GM12878 (cell line): ENCODE measurements around the gene CD244. TPM values are rescaled to one million over a fixed set of nuclear protein-coding genes. Genes with fewer than 3 reads are reported as not detected.

ENCODE experiments used
- ATAC-seq: fragments of 200-7000 bp; cut with Tn5 transposase; 3 replicates; pipeline ENCODE4 v1.9.1; 2020; ENCODE audit warnings: mild to moderate bottlenecking, moderate library complexity
- BruUV-seq: library from RNA; stranded (reverse); fragments of 400-500 nt; replicated peaks from 2 replicates; lab custom pipeline; 2021; lab: Mats Ljungman, UMichigan
- CTCF ChIA-PET: fragments of 300-600 bp; sonication (Branson Sonifier 250); formaldehyde crosslinking; extraction: SDS; loops from one replicate; lab custom pipeline; 2021; ENCODE audit warnings: inconsistent platforms; lab: Yijun Ruan, JAX
- POLR2A ChIA-PET: fragments of 350-600 bp; formaldehyde crosslinking; extraction: SDS; loops from one replicate; lab custom pipeline; 2021; ENCODE audit warnings: inconsistent platforms; lab: Charles Lee
- RAD21 ChIA-PET: fragments of 300-600 bp; sonication (Branson Sonifier 250); formaldehyde crosslinking; loops from one replicate; lab custom pipeline; 2023; ENCODE audit warnings: antibody characterized with exemption; ENCODE audit not compliant: unreplicated experiment; lab: Charles Lee
- SMC1A ChIA-PET: fragments of 300-600 bp; sonication (Branson Sonifier 250); formaldehyde crosslinking; loops from one replicate; lab custom pipeline; 2023; ENCODE audit not compliant: unreplicated experiment, uncharacterized antibody; lab: Charles Lee
- DNase-seq: peaks from one replicate; pipeline ENCODE4 v3.0.0-alpha.2; 2011; ENCODE audit warnings: low read depth, low spot score
- FAIRE-seq: peaks from 3 replicates; lab custom pipeline; 2011; peaks lifted over from hg19 to GRCh38; lab: Jason Lieb, UNC
- H2AFZ ChIP-seq: 2 replicates; pipeline ENCODE4 v1.6.0; 2011; ENCODE audit warnings: low read depth, low read length, control low read depth; ENCODE audit not compliant: control insufficient read depth
- H3K27ac ChIP-seq: 2 replicates; pipeline ENCODE4 v1.5.1; 2011; ENCODE audit warnings: control low read depth; ENCODE audit not compliant: control insufficient read depth, insufficient read depth
- H3K27me3 ChIP-seq, 2 experiments: replicated peaks in 1 of 2; 2 replicates each; pipeline versions ENCODE4 v1.6.0 to v1.6.1; 2011; ENCODE audit warnings: low read length in 1 of 2; ENCODE audit not compliant: control insufficient read depth in 2 of 2, insufficient read depth in 2 of 2
- H3K36me3 ChIP-seq, 2 experiments: 2 replicates each; pipeline ENCODE4 v1.5.1; 2011; ENCODE audit warnings: low read length in 1 of 2; ENCODE audit not compliant: control insufficient read depth in 2 of 2, insufficient read depth in 2 of 2
- H3K4me1 ChIP-seq: 2 replicates; pipeline ENCODE4 v1.6.1; 2011; ENCODE audit warnings: mild to moderate bottlenecking, low read length, moderate library complexity, mixed read lengths; ENCODE audit not compliant: control insufficient read depth, insufficient read depth
- H3K4me2 ChIP-seq: 2 replicates; pipeline ENCODE4 v1.6.0; 2011; ENCODE audit warnings: control low read depth; ENCODE audit not compliant: control insufficient read depth, insufficient read depth
- H3K4me3 ChIP-seq: fragments of 200-600 bp; sonication (generic); 2 replicates; pipeline ENCODE4 v1.5.1; 2016
- H3K79me2 ChIP-seq: 2 replicates; pipeline ENCODE4 v1.6.0; 2011; ENCODE audit warnings: low read length; ENCODE audit not compliant: control insufficient read depth, insufficient read depth
- H3K9ac ChIP-seq: 2 replicates; pipeline ENCODE4 v1.8.0; 2011; ENCODE audit warnings: low read length, control low read depth, mixed read lengths; ENCODE audit not compliant: control insufficient read depth, insufficient read depth
- H3K9me3 ChIP-seq: replicated peaks from 3 replicates; pipeline ENCODE4 v1.5.1; 2011; ENCODE audit warnings: mild to moderate bottlenecking, low read length; ENCODE audit not compliant: control insufficient read depth, insufficient read depth
- H4K20me1 ChIP-seq: 2 replicates; pipeline ENCODE4 v1.6.0; 2011; ENCODE audit not compliant: control insufficient read depth, insufficient read depth
- CHD4 ChIP-seq: fragments of 200-600 bp; sonication (generic); IDR thresholded peaks from 2 replicates; pipeline ENCODE4 v1.6.1; 2016; ENCODE audit warnings: mild to moderate bottlenecking
- CREB1 ChIP-seq: IDR thresholded peaks from 2 replicates; pipeline ENCODE4 v1.6.1; 2012; ENCODE audit warnings: low read depth, mild to moderate bottlenecking, inconsistent platforms
- CTCF ChIP-seq, 3 experiments: IDR thresholded peaks in 2 of 3; conservative IDR thresholded peaks in 1 of 3; 2 replicates each; pipeline ENCODE4 v1.5.1; 2011; ENCODE audit warnings: low read depth in 3 of 3, low read length in 3 of 3, mild to moderate bottlenecking in 3 of 3, control low read depth in 2 of 3, moderate library complexity in 2 of 3, inconsistent platforms in 1 of 3, mixed read lengths in 1 of 3; ENCODE audit not compliant: control insufficient read depth in 2 of 3, insufficient read depth in 1 of 3; ENCODE audit errors: extremely low read depth in 1 of 3
- GATAD2B ChIP-seq: fragments of 450-650 bp; conservative IDR thresholded peaks from 2 replicates; pipeline ENCODE4 v1.6.1; 2017; ENCODE audit warnings: low read depth, mild to moderate bottlenecking, moderate library complexity
- MTA2 ChIP-seq: fragments of 450-650 bp; IDR thresholded peaks from 2 replicates; pipeline ENCODE4 v1.6.1; 2016; ENCODE audit warnings: low read depth, mild to moderate bottlenecking, moderate library complexity
- RAD21 ChIP-seq: IDR thresholded peaks from 2 replicates; pipeline ENCODE4 v1.6.1; 2011; ENCODE audit warnings: mild to moderate bottlenecking, low read depth, low read length, moderate library complexity; ENCODE audit not compliant: insufficient read depth
- TBL1XR1 ChIP-seq: IDR thresholded peaks from 2 replicates; pipeline ENCODE4 v1.6.1; 2012; ENCODE audit warnings: low read depth, low read length, improper control_type of control experiment
- YY1 ChIP-seq: IDR thresholded peaks from 2 replicates; pipeline ENCODE4 v1.6.1; 2011; ENCODE audit warnings: low read depth, mild to moderate bottlenecking, low read length
- in situ Hi-C: fragments of 300-500 bp; cut with MboI; formaldehyde crosslinking; loops from 9 replicates; pipeline ENCODE4 v1.14.3; 2018; ENCODE audit warnings: mixed read lengths
- intact Hi-C: fragments of 100-400 bp; cut with micrococcal nuclease; formaldehyde crosslinking; loops from one replicate; pipeline ENCODE4 v1.14.2; 2022; ENCODE audit not compliant: unreplicated experiment
- polyA plus RNA-seq, 11 experiments: library from polyadenylated mRNA; depleted of rRNA in 4 of 11; unstranded in 6 of 11; stranded (reverse) in 5 of 11; fragments of >200 nt; fragmentation: Nextera tagmentation in 4 of 11; fragmentation: Illumina TruSeq in 1 of 11; extraction: Ambion mirVana in 4 of 11; extraction: Trizol in 1 of 11; gene quantifications; 1 replicate in 1 of 11; 2 replicates in 10 of 11; pipeline versions ENCODE4 v1.2.1 to v1.2.3, GENCODE V29; 2011 to 2016; ENCODE audit warnings: inconsistent platforms in 2 of 11, missing spikeins in 2 of 11, low read depth in 1 of 11
- total RNA-seq, 4 experiments: library from RNA; depleted of rRNA in 3 of 4; stranded (reverse); fragments of >200 nt in 3 of 4; fragmentation: Illumina TruSeq in 1 of 4; extraction: Trizol in 1 of 4; gene quantifications; 2 replicates each; pipeline versions ENCODE4 v1.2.1 to v1.2.3, GENCODE V29; 2013 to 2021
- TF ChIP-seq, protein P1 (sequence below): fragments of 450-650 bp; IDR thresholded peaks from 2 replicates; pipeline ENCODE4 v1.6.1; 2017; ENCODE audit warnings: mild to moderate bottlenecking, moderate library complexity
- TF ChIP-seq, protein P2 (sequence below): IDR thresholded peaks from 2 replicates; pipeline ENCODE4 v1.6.1; 2011; ENCODE audit warnings: mild to moderate bottlenecking, low read depth, low read length, moderate library complexity; ENCODE audit not compliant: insufficient replicate concordance
- TF ChIP-seq, protein P3 (sequence below): fragments of 450-650 bp; formaldehyde crosslinking; IDR thresholded peaks from 2 replicates; pipeline ENCODE4 v1.4.0; 2020; ENCODE audit warnings: mild to moderate bottlenecking, moderate library complexity

CD244 gene
- total and polyA plus RNA-seq, 10 of the 15 experiments (the other 5 are each of a cell fraction or from before 2014, with no cell fraction given) = 0.24 to 13.6 (median 0.73) TPM

GRCh38 chr1:160879056-160879455 is 16.4 kb upstream of the CD244 start (continued):
- TF ChIP-seq, protein P1, sequence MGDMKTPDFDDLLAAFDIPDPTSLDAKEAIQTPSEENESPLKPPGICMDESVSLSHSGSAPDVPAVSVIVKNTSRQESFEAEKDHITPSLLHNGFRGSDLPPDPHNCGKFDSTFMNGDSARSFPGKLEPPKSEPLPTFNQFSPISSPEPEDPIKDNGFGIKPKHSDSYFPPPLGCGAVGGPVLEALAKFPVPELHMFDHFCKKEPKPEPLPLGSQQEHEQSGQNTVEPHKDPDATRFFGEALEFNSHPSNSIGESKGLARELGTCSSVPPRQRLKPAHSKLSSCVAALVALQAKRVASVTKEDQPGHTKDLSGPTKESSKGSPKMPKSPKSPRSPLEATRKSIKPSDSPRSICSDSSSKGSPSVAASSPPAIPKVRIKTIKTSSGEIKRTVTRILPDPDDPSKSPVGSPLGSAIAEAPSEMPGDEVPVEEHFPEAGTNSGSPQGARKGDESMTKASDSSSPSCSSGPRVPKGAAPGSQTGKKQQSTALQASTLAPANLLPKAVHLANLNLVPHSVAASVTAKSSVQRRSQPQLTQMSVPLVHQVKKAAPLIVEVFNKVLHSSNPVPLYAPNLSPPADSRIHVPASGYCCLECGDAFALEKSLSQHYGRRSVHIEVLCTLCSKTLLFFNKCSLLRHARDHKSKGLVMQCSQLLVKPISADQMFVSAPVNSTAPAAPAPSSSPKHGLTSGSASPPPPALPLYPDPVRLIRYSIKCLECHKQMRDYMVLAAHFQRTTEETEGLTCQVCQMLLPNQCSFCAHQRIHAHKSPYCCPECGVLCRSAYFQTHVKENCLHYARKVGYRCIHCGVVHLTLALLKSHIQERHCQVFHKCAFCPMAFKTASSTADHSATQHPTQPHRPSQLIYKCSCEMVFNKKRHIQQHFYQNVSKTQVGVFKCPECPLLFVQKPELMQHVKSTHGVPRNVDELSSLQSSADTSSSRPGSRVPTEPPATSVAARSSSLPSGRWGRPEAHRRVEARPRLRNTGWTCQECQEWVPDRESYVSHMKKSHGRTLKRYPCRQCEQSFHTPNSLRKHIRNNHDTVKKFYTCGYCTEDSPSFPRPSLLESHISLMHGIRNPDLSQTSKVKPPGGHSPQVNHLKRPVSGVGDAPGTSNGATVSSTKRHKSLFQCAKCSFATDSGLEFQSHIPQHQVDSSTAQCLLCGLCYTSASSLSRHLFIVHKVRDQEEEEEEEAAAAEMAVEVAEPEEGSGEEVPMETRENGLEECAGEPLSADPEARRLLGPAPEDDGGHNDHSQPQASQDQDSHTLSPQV = no peak
- TF ChIP-seq MTA2 = no peak
- TF ChIP-seq GATAD2B = no peak
- TF ChIP-seq TBL1XR1 = no peak
- no peak for TF ChIP-seq CHD4
- TF ChIP-seq, protein P2, sequence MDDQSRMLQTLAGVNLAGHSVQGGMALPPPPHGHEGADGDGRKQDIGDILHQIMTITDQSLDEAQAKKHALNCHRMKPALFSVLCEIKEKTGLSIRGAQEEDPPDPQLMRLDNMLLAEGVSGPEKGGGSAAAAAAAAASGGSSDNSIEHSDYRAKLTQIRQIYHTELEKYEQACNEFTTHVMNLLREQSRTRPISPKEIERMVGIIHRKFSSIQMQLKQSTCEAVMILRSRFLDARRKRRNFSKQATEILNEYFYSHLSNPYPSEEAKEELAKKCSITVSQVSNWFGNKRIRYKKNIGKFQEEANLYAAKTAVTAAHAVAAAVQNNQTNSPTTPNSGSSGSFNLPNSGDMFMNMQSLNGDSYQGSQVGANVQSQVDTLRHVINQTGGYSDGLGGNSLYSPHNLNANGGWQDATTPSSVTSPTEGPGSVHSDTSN = no peak

DNA sequence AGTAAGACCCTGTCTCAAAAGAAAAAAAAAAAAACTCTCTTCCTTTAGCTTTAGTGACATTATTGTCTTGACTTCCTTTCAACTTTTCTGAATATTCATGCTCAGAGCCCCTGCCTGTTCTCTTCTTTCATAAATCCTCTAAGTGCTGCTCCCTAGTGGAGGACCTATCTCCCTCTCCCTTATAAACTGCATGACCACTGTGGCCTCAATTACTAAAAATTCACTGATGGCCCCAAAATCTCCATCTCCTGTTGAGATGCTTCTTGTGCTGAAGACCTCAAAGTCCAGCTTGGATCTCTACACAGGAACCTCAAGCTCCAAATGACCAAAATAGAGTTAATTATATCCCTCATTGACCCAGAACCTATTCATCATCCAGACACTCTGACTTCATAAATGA is 14.5 kb upstream of the CD244 start:
- FAIRE-seq (no peak), ATAC-seq (peak; percentile 75), DNase-seq (no peak)
- Histone ChIP-seq H3K36me3 (no peaks in the 10 kb centered on the region), H2AFZ (no peak overlapping the region), H3K9me3 (no peaks in the 10 kb centered on the region), H3K79me2 (no peaks in the 10 kb centered on the region), H3K27ac (no peak overlapping the region), H4K20me1 (no peaks in the 10 kb centered on the region), H3K27me3 (no peaks in the 10 kb centered on the region), H3K4me3 (no peak overlapping the region), H3K9ac (no peak overlapping the region), H3K4me1 (no peaks in the 10 kb centered on the region), H3K4me2 (no peak overlapping the region)
- intact Hi-C loops (loop anchor here (1.0 kb wide), 1 partner anchor 42 kb away; no protein-coding TSS in a partner anchor), in situ Hi-C loops (no loop called here)
- ChIA-PET CTCF (interaction anchor here (0.7 to 5.5 kb wide), 22 partner anchors 9 to 237 kb away, joined by 3 to 80 read pairs (median 6); partner anchors contain the start of genes CD244 and ITLN2), POLR2A (interaction anchor here (0.8 to 1.0 kb wide), 2 partner anchors 15 to 81 kb away, joined by 3 to 4 read pairs; partner anchors contain the start of gene CD244), SMC1A (interaction anchor here (0.6 to 3.1 kb wide), 18 partner anchors 8 to 101 kb away, joined by 3 to 39 read pairs (median 6); partner anchors contain the start of gene CD244), RAD21 (interaction anchor here (1.0 to 1.9 kb wide), 11 partner anchors 13 to 150 kb away, joined by 3 to 12 read pairs (median 5); partner anchors contain the start of gene ITLN2)
- BruUV-seq = no TSS peak
- TF ChIP-seq YY1 (no peak), RAD21 (peak; percentile 47), CTCF (IDR thresholded peaks at IDR 0.05 in 2 of 3, conservative IDR thresholded peaks at IDR 0.05 in 1 of 3; ENCODE audit: control insufficient read depth in 2 of 3, extremely low read depth in 1 of 3, insufficient read depth in 1 of 3, low read depth in 3 of 3, low read length in 3 of 3) (peak; percentile 32 to 37 (median 37); a peak in 5 of 6 replicates), CREB1 (no peak)
- TF ChIP-seq, protein P3, sequence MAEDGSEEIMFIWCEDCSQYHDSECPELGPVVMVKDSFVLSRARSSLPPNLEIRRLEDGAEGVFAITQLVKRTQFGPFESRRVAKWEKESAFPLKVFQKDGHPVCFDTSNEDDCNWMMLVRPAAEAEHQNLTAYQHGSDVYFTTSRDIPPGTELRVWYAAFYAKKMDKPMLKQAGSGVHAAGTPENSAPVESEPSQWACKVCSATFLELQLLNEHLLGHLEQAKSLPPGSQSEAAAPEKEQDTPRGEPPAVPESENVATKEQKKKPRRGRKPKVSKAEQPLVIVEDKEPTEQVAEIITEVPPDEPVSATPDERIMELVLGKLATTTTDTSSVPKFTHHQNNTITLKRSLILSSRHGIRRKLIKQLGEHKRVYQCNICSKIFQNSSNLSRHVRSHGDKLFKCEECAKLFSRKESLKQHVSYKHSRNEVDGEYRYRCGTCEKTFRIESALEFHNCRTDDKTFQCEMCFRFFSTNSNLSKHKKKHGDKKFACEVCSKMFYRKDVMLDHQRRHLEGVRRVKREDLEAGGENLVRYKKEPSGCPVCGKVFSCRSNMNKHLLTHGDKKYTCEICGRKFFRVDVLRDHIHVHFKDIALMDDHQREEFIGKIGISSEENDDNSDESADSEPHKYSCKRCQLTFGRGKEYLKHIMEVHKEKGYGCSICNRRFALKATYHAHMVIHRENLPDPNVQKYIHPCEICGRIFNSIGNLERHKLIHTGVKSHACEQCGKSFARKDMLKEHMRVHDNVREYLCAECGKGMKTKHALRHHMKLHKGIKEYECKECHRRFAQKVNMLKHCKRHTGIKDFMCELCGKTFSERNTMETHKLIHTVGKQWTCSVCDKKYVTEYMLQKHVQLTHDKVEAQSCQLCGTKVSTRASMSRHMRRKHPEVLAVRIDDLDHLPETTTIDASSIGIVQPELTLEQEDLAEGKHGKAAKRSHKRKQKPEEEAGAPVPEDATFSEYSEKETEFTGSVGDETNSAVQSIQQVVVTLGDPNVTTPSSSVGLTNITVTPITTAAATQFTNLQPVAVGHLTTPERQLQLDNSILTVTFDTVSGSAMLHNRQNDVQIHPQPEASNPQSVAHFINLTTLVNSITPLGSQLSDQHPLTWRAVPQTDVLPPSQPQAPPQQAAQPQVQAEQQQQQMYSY = no peak
